ENCODE data around the gene MRPS2. TPM values are rescaled to one million over a fixed set of nuclear protein-coding genes. Genes with fewer than 3 reads are reported as not detected.

MRPS2 gene
- total RNA-seq, 1 experiment from 2014 or later = 68.6 TPM

DNA sequence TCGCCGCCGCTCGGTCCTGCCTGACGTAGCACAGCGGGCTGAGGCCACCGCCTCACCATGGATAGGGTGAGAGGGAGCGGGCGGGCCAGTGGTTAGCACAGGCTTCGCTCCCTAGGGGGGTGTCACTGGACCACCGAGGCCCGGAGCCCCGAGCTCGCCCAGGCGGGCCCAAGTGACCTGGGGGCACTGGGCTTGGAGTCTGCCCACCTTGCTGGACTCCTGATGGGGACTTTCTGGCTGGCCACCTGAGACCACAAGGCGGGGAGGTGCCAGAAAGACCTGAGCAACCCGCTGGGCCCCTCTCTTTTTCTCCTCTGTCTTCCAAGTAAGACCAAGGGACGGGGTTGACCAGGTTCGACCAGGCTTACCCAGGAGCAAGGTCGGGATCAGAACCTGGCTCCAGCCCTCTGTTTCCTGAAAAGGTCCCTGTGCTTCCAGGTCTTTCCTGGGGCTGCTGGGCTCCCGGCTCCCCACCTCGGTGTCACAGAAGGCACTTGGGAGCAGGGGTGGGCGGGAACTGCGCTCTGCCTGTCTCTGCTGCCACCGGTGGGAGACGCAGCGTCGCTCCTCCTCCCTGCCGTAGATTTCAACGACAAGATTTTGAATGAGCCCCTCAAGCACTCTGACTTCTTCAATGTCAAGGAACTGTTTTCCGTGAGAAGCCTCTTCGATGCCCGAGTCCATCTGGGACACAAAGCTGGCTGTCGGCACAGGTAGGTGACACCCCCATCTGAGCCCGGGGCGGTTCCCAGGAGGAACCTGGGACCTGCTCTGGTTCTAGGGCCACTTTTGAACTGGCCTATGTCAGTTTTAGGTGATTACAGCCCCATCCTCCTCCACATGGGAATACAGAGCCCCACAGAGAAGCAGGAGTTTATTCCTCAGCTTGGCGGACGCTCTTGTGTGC, 1.0 kb downstream of the MRPS2 start:
- Histone ChIP-seq H3K4me3 (peak overlapping the region; percentile 94), H3K27ac (peak overlapping the region; percentile 80), H3K27me3 (peaks cover 11% of the 10 kb centered on the region), H3K36me3 (peaks cover 29% of the 10 kb centered on the region), H3K4me1 (peaks cover 10% of the 10 kb centered on the region; the same call in 1 of the 2 replicates), H3K9me3 (replicated peaks) (no peaks in the 10 kb centered on the region)
- DNase-seq = no peak

DNA sequence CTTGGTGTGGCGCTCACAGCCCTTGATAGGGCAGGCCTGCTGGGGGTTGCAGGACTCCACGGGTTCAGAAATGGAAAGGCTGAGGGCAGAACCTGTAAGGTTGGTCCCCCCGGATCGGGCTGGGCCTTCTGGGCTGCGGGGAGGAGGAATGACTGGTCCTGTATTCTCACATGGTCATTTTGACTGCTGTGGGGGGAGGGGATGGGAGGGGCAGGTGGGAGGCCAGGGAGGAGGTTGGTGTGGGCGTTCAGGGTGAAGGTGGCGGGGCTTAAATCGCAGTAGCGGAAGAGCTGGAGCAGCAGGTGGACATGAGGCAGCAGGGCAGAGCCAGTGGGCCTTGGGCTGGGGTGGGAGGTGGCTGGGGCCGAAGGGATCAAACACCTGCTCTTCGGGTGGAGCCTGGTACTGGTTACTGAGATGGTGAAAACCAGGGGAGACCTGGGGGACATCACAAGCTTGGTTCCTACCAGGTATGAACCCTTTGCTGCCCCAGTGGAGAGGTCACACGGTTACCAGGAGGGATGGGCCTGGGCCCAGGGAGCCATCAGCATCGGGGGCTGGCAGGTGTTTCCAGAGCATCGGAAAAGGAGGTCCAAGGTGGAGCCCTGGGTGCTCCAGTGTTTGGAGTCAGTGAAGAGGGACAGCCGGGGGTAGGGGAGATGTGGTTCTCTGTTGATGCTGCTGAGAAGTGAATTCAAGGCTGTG, 1.8 kb downstream of the MRPS2 start:
- no peak for DNase-seq
- no peak overlapping the region for H3K4me3 ChIP-seq
- no peaks in the 10 kb centered on the region for H3K9me3 ChIP-seq (replicated peaks)

DNA sequence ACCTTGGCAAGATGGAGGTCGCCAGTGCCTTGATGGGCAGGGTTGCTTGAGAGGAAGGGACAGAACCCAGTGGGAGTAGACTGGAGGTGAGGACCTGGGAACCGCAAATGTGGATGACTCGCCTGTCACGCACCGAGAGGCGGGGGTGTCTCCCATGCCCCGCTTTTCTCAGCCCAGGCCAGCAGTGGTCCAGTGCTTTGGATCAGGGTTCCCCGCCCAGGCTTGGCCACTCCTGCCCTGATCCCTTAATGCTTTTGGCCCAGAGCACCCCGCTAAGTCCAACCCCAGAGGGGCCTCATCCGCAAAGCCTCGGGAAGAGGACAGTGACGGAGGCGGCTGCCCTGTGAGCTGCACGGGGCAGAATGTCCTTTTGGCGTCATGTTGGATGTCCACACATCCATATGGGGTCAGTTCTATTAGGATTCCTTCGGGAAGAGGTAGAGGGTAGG, 2.4 kb downstream of the MRPS2 start:
- peaks cover 10% of the 10 kb centered on the region; the same call in 1 of the 2 replicates for H3K4me1 ChIP-seq
- H3K9me3 ChIP-seq (replicated peaks) = no peaks in the 10 kb centered on the region
- no peak overlapping the region for H3K4me3 ChIP-seq
- DNase-seq = no peak
- no peak overlapping the region for H3K27ac ChIP-seq
- H3K36me3 ChIP-seq = peaks cover 29% of the 10 kb centered on the region
- peaks cover 10% of the 10 kb centered on the region for H3K27me3 ChIP-seq

More for the DNA sequence above, 1.8 kb downstream of the MRPS2 start:
- Histone ChIP-seq H3K27ac (no peak overlapping the region), H3K36me3 (peaks cover 29% of the 10 kb centered on the region), H3K4me1 (peaks cover 10% of the 10 kb centered on the region; the same call in 1 of the 2 replicates), H3K27me3 (peaks cover 11% of the 10 kb centered on the region)

DNA sequence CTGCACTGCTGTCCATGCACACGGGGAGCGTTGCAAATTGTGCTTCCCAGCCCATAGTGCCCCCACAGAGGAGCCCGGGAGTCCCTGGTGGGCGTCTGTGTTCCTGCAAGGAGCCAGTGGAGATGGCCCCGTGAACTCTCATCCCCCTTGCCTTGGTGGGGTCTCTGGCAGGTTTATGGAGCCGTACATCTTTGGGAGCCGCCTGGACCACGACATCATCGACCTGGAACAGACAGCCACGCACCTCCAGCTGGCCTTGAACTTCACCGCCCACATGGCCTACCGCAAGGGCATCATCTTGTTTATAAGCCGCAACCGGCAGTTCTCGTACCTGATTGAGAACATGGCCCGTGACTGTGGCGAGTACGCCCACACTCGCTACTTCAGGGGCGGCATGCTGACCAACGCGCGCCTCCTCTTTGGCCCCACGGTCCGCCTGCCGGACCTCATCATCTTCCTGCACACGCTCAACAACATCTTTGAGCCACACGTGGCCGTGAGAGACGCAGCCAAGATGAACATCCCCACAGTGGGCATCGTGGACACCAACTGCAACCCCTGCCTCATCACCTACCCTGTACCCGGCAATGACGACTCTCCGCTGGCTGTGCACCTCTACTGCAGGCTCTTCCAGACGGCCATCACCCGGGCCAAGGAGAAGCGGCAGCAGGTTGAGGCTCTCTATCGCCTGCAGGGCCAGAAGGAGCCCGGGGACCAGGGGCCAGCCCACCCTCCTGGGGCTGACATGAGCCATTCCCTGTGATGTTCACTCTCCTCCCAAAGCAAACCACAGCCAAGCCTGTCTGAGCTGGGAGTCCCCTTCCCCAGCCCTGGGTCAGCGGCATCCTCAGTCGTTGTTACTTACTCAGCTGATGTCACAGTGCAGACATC, 3.1 kb downstream of the MRPS2 start:
- DNase-seq = no peak
- Histone ChIP-seq H3K36me3 (peaks cover 29% of the 10 kb centered on the region), H3K27me3 (peaks cover 7% of the 10 kb centered on the region), H3K27ac (no peak overlapping the region), H3K4me3 (no peak overlapping the region), H3K4me1 (peaks cover 10% of the 10 kb centered on the region; the same call in 1 of the 2 replicates), H3K9me3 (replicated peaks) (no peaks in the 10 kb centered on the region)

DNA sequence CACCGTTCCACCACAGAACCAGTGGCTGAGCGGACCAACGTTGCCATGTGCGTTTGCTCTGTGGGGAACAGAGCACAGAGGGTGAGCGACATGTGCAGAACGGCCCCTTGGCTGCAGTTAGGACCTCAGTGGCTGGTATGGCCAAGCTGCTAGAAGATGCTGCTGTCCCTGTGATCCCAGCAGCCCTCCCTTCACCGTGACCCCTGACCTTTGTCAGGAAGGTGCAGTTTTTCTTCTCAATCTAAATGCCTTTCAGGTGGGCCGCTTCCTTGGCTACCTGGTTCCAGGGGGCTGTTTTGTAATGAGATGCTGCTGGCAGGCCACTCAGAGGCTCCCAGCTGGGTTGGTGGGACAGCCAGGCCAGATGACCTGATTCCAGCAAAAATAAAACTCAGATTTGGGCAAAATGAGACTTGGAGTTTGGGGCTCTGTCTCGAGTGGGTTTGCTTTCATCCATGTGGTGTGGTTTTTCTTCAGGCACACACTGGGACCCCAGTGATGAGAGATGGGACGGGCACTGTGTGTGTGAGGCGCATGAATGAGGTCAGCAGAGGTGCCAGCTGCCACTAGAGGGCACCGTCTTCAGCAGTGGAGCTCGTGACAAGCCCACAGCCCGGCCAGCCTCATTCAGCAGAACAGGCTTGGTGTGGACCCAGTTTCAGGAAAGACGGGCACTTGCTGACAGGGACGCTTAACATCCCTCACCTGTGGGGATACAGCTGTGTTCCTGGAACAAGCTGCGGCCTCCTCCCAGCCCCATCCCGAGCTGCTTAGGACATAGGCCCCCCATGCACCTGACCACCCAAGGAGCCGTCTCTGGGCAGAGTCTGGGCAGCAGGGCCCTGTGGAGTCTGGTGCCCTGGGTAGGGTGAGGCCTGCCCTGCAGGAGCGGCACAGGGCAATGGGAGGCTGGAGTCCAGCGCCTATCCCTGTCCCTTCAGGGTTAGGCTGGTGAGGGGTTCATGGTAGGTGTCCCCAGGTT, 4.1 kb downstream of the MRPS2 start:
- Histone ChIP-seq H3K4me1 (peaks cover 6% of the 10 kb centered on the region; the same call in 1 of the 2 replicates), H3K27ac (no peak overlapping the region), H3K27me3 (no peaks in the 10 kb centered on the region), H3K9me3 (replicated peaks) (no peaks in the 10 kb centered on the region), H3K4me3 (no peak overlapping the region), H3K36me3 (peaks cover 29% of the 10 kb centered on the region)
- peak; percentile 61 to 69 for DNase-seq

DNA sequence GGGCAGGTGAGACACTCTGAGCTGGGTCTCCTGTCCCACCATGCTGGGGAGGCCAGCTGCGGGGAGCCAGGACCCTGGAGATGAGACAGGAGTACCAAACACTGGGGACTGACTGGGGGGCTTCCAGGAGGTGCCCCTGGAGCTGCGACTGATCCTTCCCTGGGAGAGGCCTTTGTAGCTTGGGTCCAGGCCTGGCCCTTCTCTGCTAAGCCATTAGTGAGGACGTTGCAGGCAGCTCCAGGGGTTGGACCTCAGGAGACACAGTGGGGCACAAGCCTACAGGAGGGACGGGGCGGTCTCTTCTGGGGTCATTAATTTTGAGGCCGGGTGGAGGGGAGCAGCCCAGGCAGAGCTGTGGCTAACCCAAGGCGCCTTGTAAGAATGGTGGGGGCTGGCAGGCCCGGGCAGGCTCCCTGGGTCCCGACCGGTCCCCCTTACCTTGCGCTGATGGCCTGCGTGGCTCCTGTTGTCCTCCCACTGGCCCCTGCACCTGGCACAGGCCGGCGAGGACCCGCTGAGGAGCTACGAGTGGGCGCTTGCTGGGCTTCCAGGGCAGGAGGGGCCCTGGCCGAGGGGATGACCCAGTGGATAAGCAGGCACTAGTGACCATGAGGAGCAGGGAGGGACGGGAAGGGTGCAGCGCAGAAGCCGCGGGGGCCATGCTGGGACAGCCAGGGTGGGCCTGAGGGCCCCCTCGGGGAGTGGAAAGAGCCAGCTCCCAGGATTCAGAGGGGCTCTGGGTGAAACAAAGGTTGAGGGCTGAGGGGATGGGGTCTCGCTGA, 5.1 kb downstream of the MRPS2 start:
- DNase-seq = no peak
- H3K27ac ChIP-seq = no peak overlapping the region
- H3K36me3 ChIP-seq = peaks cover 29% of the 10 kb centered on the region
- peaks cover 6% of the 10 kb centered on the region; the same call in 1 of the 2 replicates for H3K4me1 ChIP-seq
- no peaks in the 10 kb centered on the region for H3K9me3 ChIP-seq (replicated peaks)
- no peak overlapping the region for H3K4me3 ChIP-seq
- H3K27me3 ChIP-seq = no peaks in the 10 kb centered on the region

DNA sequence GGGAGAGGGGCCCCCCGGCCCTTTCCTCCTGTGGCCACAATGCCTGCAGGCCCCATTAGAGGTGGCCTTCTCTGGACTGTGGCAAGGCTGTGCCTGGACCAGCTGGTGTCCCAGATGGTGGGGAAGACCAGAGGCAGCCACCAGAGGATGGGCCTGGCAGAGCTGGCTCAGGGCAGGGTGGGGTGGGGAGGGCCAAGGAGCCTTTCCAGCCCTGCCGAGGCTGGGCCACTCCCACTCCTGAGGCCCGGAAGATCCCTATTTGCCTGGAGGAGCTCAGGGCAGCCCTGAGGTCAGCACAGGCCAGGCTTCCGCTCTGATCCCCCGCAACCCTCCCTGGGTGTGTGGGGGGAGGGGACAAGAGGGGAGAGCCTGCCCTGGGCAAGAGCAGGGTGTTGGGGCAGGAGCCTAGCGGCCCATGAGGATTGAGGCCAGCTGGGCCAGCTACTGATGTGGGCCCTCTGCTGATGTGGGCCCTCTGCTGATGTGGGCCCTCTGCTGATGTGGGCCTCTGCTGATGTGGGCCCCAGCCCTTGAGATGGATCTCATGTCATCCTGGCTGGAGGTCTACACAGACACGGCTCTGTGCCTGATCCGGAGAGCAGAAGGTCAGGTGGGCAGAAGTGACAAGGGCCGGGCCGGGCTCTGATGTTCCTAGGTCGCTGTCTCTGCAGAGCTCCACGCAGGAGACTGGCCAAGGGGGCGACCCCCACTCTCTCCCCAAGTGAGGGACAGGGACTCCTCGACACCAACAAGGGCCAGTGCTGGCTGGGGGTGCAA, 6.0 kb downstream of the MRPS2 start:
- H3K4me3 ChIP-seq = no peak overlapping the region
- H3K36me3 ChIP-seq = peaks cover 29% of the 10 kb centered on the region
- peaks cover 6% of the 10 kb centered on the region; the same call in 1 of the 2 replicates for H3K4me1 ChIP-seq
- no peaks in the 10 kb centered on the region for H3K9me3 ChIP-seq (replicated peaks)
- peaks cover under 1% of the 10 kb centered on the region; the same call in 1 of the 2 replicates for H3K27me3 ChIP-seq
- H3K27ac ChIP-seq = no peak overlapping the region
- no peak for DNase-seq

DNA sequence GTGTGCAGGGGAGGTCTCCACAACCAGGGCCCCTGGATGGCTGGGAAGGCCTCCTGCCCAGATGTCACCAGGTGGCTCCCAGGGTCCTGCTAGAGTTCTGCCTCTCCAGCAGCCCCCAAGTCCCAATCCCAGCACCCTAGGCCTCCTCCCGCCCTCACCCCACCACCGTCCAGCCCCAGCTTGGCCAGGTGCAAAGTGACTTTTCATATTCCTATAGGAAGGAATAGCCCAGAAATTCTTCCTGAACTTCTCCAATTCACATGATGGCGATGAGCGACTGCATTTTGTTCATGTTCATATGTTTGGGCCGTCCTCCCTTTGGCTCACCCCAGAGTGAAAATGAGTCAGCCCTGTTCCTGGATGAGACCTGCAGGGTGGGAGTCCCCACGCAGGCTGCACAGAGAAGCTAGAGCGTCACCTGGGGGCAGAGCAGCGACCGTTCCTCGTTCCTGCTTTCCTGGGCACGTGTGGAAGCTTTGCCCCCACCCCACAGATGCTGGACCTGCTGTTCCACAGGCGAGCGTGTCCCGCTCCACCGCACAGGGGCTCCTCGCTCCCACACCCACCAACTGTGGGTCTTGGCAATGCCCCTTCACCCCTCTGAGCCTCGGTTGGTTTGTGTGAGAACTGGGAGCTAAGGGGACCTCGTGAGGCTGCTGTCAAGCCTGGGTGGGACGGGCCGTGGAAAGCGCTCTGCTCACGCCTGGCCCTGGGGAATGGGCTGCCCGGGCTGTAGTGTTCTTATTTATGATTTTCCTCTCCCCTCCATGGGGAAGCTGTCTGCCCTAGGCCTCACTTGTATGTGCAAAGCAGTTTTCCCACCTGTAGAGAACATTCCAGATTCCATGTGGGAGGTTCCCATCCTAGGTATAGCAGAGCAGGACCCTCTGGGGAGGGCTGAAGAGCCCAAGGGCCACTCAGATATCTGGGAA, 6.9 kb downstream of the MRPS2 start:
- H3K4me1 ChIP-seq = no peaks in the 10 kb centered on the region
- H3K27ac ChIP-seq = no peak overlapping the region
- peak in 1 of 2 experiments; percentile 0 for DNase-seq
- H3K4me3 ChIP-seq = no peak overlapping the region
- peaks cover 6% of the 10 kb centered on the region for H3K27me3 ChIP-seq
- H3K9me3 ChIP-seq (replicated peaks) = no peaks in the 10 kb centered on the region
- peaks cover 22% of the 10 kb centered on the region for H3K36me3 ChIP-seq

DNA sequence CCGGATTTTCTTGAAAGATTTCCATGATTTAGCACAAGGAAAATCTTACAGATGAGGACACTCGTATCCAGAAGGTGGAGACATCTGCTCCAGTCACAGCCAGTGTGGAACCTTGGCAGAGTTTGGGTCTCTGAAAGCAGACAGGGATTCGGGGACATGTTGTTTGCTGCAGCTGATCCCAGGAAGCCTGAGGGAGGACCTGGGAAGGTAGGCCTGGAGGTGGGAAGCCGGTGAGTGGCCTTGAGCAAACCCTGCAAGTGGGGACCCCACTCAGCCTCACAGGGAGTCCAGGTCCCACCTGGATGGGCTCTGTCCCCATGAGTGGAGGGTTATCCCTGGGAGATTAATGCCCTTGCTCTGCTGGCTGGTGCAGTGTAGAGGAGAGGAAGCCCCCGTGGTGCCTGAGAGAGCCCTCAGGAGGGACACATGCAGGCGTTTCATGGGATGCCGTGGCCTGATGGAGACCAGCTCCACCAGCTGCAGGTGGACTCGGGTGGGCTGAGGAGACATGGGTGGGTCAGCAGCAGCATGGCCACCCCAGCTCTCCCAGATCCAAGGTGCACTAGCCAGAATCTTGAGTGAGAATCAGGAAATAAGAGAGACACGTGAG, 7.8 kb downstream of the MRPS2 start:
- H3K4me3 ChIP-seq = no peak overlapping the region
- H3K27ac ChIP-seq = no peak overlapping the region
- no peaks in the 10 kb centered on the region for H3K9me3 ChIP-seq (replicated peaks)
- H3K27me3 ChIP-seq = peaks cover 11% of the 10 kb centered on the region
- H3K4me1 ChIP-seq = no peaks in the 10 kb centered on the region
- peaks cover 15% of the 10 kb centered on the region for H3K36me3 ChIP-seq
- DNase-seq = peak in 1 of 2 experiments; percentile 1

DNA sequence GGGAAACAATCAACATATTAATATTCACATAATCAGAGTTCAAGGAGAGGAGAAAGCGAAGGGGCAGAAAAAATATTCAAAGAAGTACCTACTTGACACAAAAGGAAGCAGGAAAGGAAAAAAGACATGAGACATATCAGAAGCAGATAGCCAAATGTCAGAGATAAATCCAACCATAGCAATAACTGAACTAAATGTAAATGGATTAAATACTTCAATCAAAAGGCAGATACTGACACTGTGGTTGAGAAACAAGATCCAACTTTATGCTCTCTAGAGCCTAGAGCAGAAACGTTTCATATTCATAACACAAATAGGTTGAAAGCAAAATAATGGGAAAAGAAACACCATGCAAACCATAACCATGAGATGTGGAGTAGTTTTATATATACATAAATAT, 9.0 kb downstream of the MRPS2 start:
- no peaks in the 10 kb centered on the region for H3K9me3 ChIP-seq (replicated peaks)
- no peak overlapping the region for H3K4me3 ChIP-seq
- no peaks in the 10 kb centered on the region for H3K4me1 ChIP-seq
- H3K27me3 ChIP-seq = peaks cover 16% of the 10 kb centered on the region
- peaks cover 4% of the 10 kb centered on the region for H3K36me3 ChIP-seq
- no peak overlapping the region for H3K27ac ChIP-seq
- no peak for DNase-seq

DNA sequence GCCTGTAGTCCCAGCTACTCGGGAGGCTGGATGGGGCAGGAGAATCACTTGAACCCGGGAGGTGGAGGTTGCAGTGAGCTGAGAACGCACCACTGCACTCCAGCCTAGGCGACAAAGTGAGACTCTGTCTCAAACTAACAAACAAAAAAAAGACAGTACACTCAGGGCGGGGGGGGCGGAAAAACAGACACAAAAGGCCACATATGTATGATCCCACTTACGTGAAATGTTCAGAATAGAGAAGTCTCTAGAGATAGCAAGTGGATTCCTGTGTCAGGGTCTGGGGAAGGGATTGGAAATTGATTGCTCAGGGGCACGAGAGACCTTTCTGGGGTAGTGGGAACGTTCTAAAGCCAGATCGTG, 11.7 kb downstream of the MRPS2 start:
- Histone ChIP-seq H3K4me1 (no peaks in the 10 kb centered on the region), H3K27me3 (peaks cover 25% of the 10 kb centered on the region), H3K4me3 (no peak overlapping the region), H3K9me3 (replicated peaks) (no peaks in the 10 kb centered on the region), H3K36me3 (no peaks in the 10 kb centered on the region), H3K27ac (no peak overlapping the region)
- no peak for DNase-seq

All from SJCRH30 (cell line).